ENCODE data around the gene LMAN1L.
A peak's percentile ranks its signal among the peaks of the same experiment; 100 is the strongest.

LMAN1L gene

DNA sequence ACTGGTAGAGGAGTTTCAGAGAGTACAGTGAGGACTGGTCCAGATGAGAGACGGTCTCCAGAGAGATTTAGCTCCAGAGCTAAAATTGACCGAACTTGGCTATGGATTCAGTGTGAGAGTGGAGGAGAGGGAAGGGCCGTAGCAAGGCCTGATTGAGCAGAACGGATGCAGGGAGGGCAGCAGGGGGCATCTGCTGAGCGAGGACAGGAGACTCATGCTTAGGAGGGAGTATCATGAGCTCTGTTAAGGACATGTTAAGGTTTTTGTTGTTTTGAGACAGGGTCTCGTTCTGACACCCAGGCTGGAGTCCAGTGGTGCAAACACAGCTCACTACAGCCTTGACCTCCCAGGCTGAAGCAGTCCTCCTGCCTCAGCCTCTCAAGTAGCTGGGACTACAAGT is 7.7 kb upstream of the LMAN1L start:
- no peak for DNase-seq (ENCODE audit: low spot score in 2 of 2)
- Histone ChIP-seq H3K9me3 (no peaks in the 10 kb centered on the region), H3K36me3 (replicated peaks) (peaks cover 43% of the 10 kb centered on the region), H3K4me1 (no peaks in the 10 kb centered on the region), H3K4me3 (no peak overlapping the region), H3K27me3 (ENCODE audit: low read depth) (no peaks in the 10 kb centered on the region; the same call in 1 of the 2 replicates)
- in situ Hi-C loops (cut with MboI; ENCODE audit: low sequenced_read_pairs) = loop anchor here (25.0 kb wide), 1 partner anchor 507 kb away; no protein-coding TSS in a partner anchor

DNA sequence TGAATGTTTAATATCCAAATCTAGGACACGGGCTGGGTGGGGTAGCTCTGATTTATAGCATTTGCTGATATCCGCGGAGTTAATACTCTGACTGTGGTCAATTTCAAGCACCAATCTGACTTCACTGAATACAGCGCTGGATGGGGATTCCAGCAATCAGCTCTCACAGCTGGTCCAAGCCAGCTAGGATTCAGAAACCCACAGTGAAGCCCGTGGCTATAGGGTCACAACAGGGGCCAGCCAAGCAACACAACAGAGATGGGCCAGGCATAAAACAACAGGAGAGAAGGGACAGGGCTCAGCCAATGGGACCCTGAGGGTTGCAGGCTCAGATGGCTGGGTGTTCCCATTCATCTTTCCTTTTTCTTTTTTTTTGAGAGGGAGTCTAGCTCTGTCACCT is 5.4 kb upstream of the LMAN1L start:
- no peaks in the 10 kb centered on the region for H3K4me1 ChIP-seq
- no peaks in the 10 kb centered on the region for H3K9me3 ChIP-seq
- DNase-seq (ENCODE audit: low spot score in 2 of 2) = no peak
- peaks cover 19% of the 10 kb centered on the region for H3K36me3 ChIP-seq (replicated peaks)
- in situ Hi-C loops (cut with MboI; ENCODE audit: low sequenced_read_pairs) = loop anchor here (25.0 kb wide), 1 partner anchor 505 kb away; no protein-coding TSS in a partner anchor
- H3K27me3 ChIP-seq (ENCODE audit: low read depth) = no peaks in the 10 kb centered on the region; the same call in none of the 2 replicates
- H3K4me3 ChIP-seq = no peak overlapping the region

DNA sequence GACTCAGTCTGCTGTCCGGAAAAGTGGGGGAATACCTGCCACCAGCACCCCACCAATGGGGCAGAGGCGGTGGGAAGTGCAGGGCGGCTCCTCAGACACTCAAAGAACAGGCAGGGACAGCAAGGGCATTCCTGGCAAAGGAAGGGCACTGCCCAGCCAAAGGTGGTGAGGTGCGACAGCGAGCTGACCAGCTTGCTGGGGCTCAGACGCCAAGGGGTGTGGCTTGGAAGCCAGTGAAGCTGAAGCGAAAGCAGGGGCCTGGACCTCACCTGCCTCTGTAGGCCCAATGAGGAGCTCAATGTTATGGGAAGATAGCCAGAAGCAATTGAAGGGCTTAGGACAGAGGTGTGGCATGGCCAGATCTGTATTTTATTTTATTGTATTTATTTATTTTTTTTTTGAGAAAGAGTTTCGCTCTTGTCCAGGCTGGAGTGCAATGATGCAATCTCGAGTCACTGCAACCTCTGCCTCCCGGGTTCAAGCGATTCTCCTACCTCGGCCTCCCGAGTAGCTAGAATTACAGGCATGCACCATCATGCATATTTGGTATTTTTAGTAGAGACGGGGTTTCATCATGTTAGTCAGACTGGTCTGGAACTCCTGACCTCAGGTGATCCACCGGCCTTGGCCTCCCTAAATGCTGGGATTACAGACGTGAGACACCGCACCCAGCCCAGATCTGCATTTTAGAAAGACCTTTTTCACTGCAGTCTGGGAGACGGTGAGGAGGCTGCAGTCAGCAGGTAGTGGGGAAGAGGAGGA is 4.4 kb upstream of the LMAN1L start:
- Histone ChIP-seq H3K4me1 (no peaks in the 10 kb centered on the region), H3K36me3 (replicated peaks) (peaks cover 9% of the 10 kb centered on the region), H3K27me3 (ENCODE audit: low read depth) (no peaks in the 10 kb centered on the region; the same call in none of the 2 replicates), H3K4me3 (no peak overlapping the region), H3K9me3 (no peaks in the 10 kb centered on the region)
- in situ Hi-C loops (cut with MboI; ENCODE audit: low sequenced_read_pairs) = loop anchor here (25.0 kb wide), 1 partner anchor 504 kb away; no protein-coding TSS in a partner anchor
- no peak for DNase-seq (ENCODE audit: low spot score in 2 of 2)

GRCh38 chr15:74808840-74809229 is 3.8 kb upstream of the LMAN1L start:
- Histone ChIP-seq H3K9me3 (no peaks in the 10 kb centered on the region), H3K27me3 (ENCODE audit: low read depth) (no peaks in the 10 kb centered on the region; the same call in none of the 2 replicates), H3K4me3 (no peak overlapping the region), H3K36me3 (replicated peaks) (peaks cover 4% of the 10 kb centered on the region), H3K4me1 (no peaks in the 10 kb centered on the region)
- in situ Hi-C loops (cut with MboI; ENCODE audit: low sequenced_read_pairs) = loop anchor here (25.0 kb wide), 1 partner anchor 503 kb away; no protein-coding TSS in a partner anchor
- peak in 1 of 2 experiments; percentile 55 for DNase-seq (ENCODE audit: low spot score in 2 of 2)

DNA sequence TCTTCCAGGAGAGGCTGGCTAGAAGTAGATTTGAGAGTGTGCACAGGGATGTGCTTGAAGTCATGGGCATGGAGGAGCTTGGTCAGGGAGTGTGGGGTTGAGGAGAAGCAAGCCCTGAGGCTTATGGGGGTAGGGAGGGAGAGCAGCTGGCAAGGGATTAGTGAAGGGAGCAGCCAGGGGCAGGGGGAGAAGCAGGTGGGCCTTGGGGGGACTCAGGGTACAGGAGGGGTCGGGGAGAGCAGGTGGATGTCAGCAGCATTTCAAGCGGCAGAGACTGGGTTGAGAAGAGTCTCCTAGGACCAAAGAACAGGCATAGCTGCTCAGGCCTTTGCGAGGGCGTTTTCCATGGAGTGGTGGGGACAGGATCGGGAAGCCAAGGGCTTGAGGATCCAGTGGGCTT is 3.4 kb upstream of the LMAN1L start:
- Histone ChIP-seq H3K27me3 (ENCODE audit: low read depth) (no peaks in the 10 kb centered on the region; the same call in none of the 2 replicates), H3K36me3 (replicated peaks) (no peaks in the 10 kb centered on the region; the same call in 1 of the 2 replicates), H3K4me3 (no peak overlapping the region), H3K4me1 (no peaks in the 10 kb centered on the region), H3K9me3 (no peaks in the 10 kb centered on the region)
- in situ Hi-C loops (cut with MboI; ENCODE audit: low sequenced_read_pairs) = loop anchor here (25.0 kb wide), 1 partner anchor 503 kb away; no protein-coding TSS in a partner anchor
- DNase-seq (ENCODE audit: low spot score in 2 of 2) = no peak

- Histone ChIP-seq H3K4me3 (no peak overlapping the region), H3K9me3 (no peaks in the 10 kb centered on the region), H3K36me3 (replicated peaks) (no peaks in the 10 kb centered on the region), H3K27me3 (ENCODE audit: low read depth) (no peaks in the 10 kb centered on the region; the same call in none of the 2 replicates), H3K4me1 (no peaks in the 10 kb centered on the region)
- in situ Hi-C loops (cut with MboI; ENCODE audit: low sequenced_read_pairs) = loop anchor here (25.0 kb wide), 1 partner anchor 502 kb away; no protein-coding TSS in a partner anchor
- DNase-seq (ENCODE audit: low spot score in 2 of 2) = no peak
These were observed 2.7 kb upstream of the LMAN1L start for GRCh38 chr15:74809956-74810355.

DNA sequence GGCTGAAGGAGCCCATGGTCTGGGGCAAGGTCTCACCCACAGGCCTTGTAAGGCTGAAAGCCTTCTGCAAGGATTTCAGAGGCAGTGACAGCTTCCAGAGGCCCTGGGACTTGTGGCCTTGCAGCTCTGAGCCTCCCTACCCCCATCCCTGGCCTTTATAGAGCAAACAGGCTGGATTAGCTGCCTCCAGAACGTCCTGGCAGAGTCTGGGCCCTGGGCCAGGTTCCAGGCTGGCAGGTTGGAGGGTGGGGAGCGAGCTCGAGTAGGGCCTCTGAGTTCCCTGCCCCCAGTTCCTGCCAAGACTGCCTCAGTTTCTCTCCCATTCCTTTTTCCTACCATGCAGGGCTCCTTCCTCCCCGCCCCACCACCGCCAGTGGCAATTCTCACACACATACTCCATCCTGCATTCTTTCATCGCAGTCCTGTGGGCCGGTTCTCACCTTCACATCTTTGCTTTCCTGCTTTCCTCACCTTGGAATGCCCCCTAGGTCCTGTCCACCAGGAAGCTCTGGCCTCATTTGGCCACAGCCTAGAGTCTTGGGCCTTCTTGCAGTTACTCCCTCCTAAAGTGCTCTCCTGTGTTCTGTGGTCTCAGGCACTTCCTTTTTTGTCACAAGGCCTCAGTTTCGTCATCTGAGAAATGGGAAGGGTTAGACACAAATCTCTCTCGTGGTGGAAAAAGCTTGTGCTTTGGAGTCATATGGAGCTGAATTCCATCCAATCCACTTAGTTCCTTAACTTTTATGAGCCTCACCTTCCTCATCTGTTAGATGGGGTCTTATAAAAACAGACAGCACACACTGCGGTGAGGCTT is 2.7 kb downstream of the LMAN1L start:
- H3K36me3 ChIP-seq (replicated peaks) = no peaks in the 10 kb centered on the region
- H3K4me1 ChIP-seq = no peaks in the 10 kb centered on the region; the same call in 1 of the 2 replicates
- DNase-seq (ENCODE audit: low spot score in 2 of 2) = no peak
- in situ Hi-C loops (cut with MboI; ENCODE audit: low sequenced_read_pairs) = loop anchor here (25.0 kb wide), 1 partner anchor 497 kb away; no protein-coding TSS in a partner anchor
- no peak overlapping the region for H3K4me3 ChIP-seq
- H3K9me3 ChIP-seq = no peaks in the 10 kb centered on the region
- peaks cover 8% of the 10 kb centered on the region for H3K27me3 ChIP-seq (ENCODE audit: low read depth)

DNA sequence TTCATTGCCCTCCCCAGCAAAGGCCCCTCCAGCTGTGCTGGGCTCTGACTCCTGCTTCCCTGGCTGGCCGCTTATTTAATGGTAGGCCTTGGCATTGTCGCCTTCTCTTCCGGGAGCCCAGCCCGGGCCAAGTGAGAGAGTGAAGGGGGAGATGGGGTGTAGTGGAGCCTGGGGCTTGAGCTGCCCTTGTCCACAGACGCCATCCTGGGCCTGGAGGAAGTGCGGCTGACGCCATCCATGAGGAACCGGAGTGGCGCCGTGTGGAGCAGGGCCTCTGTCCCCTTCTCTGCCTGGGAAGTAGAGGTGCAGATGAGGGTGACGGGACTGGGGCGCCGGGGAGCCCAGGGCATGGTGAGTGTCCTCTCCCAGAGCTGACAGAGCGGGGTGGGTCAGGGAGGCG is 3.3 kb downstream of the LMAN1L start:
- Histone ChIP-seq H3K4me3 (no peak overlapping the region), H3K36me3 (replicated peaks) (no peaks in the 10 kb centered on the region), H3K9me3 (no peaks in the 10 kb centered on the region), H3K4me1 (no peaks in the 10 kb centered on the region; the same call in 1 of the 2 replicates), H3K27me3 (ENCODE audit: low read depth) (peaks cover 8% of the 10 kb centered on the region; the same call in 1 of the 2 replicates)
- no peak for DNase-seq (ENCODE audit: low spot score in 2 of 2)
- in situ Hi-C loops (cut with MboI; ENCODE audit: low sequenced_read_pairs) = loop anchor here (25.0 kb wide), 1 partner anchor 496 kb away; no protein-coding TSS in a partner anchor

DNA sequence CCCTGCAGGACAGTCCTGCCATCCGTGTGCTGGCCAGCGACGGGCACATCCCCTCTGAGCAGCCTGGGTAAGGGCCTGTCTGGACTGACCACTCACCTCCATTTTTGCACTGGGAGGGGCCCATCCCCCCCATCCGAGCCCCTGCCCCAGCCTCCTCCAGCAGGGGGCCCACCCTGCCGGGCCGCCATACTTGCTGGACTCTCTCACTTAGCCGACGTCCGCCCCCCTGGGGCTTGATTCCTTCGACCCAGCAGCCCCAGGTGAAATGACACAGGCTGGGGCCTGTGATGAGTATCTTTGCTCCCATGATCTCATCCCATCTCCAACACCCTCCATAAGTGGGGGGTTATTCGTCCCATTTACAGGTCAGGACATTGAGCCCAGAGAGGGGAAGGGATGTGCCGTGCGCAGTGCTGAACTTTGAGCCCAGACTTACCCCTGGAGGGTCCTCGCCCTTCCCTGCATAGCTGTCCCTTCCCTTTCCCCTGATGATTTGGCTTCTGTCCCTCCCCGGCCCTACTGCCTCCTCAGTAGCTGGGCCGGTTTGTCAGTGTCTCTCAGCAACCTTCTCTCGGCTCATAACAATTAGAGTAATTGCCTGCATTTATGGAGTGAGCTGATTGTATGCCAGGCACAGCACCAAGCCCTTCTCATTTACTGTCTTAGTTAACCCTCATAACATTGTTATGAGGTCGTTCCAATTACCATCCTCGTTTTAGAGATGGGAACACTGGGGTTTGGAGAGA is 4.2 kb downstream of the LMAN1L start:
- no peaks in the 10 kb centered on the region for H3K36me3 ChIP-seq (replicated peaks)
- no peak overlapping the region for H3K4me3 ChIP-seq
- no peaks in the 10 kb centered on the region for H3K9me3 ChIP-seq
- H3K27me3 ChIP-seq (ENCODE audit: low read depth) = peaks cover 8% of the 10 kb centered on the region; the same call in 1 of the 2 replicates
- H3K4me1 ChIP-seq = no peaks in the 10 kb centered on the region; the same call in 1 of the 2 replicates
- DNase-seq (ENCODE audit: low spot score in 2 of 2) = no peak
- in situ Hi-C loops (cut with MboI; ENCODE audit: low sequenced_read_pairs) = loop anchor here (25.0 kb wide), 1 partner anchor 496 kb away; no protein-coding TSS in a partner anchor

- in situ Hi-C loops (cut with MboI; ENCODE audit: low sequenced_read_pairs) = loop anchor here (25.0 kb wide), 1 partner anchor 495 kb away; no protein-coding TSS in a partner anchor
- DNase-seq (ENCODE audit: low spot score in 2 of 2) = peak; percentile 53 to 78
These were observed 4.7 kb downstream of the LMAN1L start for GRCh38 chr15:74817370-74817737.

GRCh38 chr15:74820056-74820455 is 7.4 kb downstream of the LMAN1L start:
- H3K36me3 ChIP-seq (replicated peaks) = no peaks in the 10 kb centered on the region
- no peak overlapping the region for H3K4me3 ChIP-seq
- no peaks in the 10 kb centered on the region; the same call in 1 of the 2 replicates for H3K4me1 ChIP-seq
- peaks cover 27% of the 10 kb centered on the region for H3K27me3 ChIP-seq (ENCODE audit: low read depth)
- H3K9me3 ChIP-seq = no peaks in the 10 kb centered on the region
- in situ Hi-C loops (cut with MboI; ENCODE audit: low sequenced_read_pairs) = loop anchor here (25.0 kb wide), 1 partner anchor 492 kb away; no protein-coding TSS in a partner anchor
- no peak for DNase-seq (ENCODE audit: low spot score in 2 of 2)

More at GRCh38 chr15:74817370-74817737, 4.7 kb downstream of the LMAN1L start:
- Histone ChIP-seq H3K4me1 (no peaks in the 10 kb centered on the region; the same call in 1 of the 2 replicates), H3K9me3 (no peaks in the 10 kb centered on the region), H3K36me3 (replicated peaks) (no peaks in the 10 kb centered on the region), H3K27me3 (ENCODE audit: low read depth) (peaks cover 11% of the 10 kb centered on the region), H3K4me3 (no peak overlapping the region)

DNA sequence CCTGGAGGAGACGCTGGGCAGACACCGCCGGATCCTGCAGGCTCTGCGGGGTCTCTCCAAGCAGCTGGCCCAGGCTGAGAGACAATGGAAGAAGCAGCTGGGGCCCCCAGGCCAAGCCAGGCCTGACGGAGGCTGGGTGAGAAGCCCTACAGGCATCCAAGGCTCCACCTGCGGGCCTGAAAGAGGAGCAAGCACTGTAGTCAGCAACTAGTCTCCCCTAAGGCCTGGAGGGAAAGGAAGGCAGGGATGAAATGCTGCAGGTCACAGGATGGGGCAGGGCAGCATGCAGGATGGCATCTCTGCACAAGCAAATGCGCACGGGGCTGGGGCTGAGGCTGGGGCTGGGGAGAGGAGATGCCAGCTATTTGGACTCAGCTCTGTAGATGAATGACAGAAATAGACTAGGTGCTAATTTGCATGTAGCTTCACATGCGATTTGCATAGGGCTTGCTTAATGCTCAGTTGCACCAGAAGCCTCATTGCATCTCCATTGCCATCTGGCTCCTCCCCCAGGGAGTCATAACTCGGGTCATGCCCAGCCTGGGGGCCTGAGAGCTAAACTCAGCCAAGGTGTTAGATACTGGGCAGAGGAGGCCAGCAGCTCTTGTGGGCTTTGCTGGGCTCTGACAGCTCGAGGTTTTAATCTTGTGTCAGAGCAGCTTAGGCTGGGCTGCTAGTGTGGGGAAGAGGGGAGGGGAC is 8.6 kb downstream of the LMAN1L start:
- DNase-seq (ENCODE audit: low spot score in 2 of 2) = no peak
- H3K9me3 ChIP-seq = no peaks in the 10 kb centered on the region
- H3K36me3 ChIP-seq (replicated peaks) = no peaks in the 10 kb centered on the region
- no peaks in the 10 kb centered on the region; the same call in 1 of the 2 replicates for H3K4me1 ChIP-seq
- H3K27me3 ChIP-seq (ENCODE audit: low read depth) = peaks cover 39% of the 10 kb centered on the region
- H3K4me3 ChIP-seq = no peak overlapping the region
- in situ Hi-C loops (cut with MboI; ENCODE audit: low sequenced_read_pairs) = loop anchor here (25.0 kb wide), 1 partner anchor 491 kb away; no protein-coding TSS in a partner anchor
